ENCODE results near the gene ATP9A. TPM values are rescaled to one million over a fixed set of nuclear protein-coding genes. Genes with fewer than 3 reads are reported as not detected.

Gene ATP9A
- total RNA-seq, 3 donors from 2014 or later, result 54.0 to 102 (median 59.4) TPM

GRCh38 chr20:51624157-51624731 lies 143.9 kb downstream of the ATP9A start:
- no peaks in the 10 kb centered on the region for H3K4me1 ChIP-seq (ENCODE audit: low read depth)
- no peaks in the 10 kb centered on the region for H3K36me3 ChIP-seq (ENCODE audit: low read depth)
- intact Hi-C loops (cut with DNase I, micrococcal nuclease), result no loop called here
- DNase-seq, result peak in 2 of 3 donors; percentile 57 to 59
- ATAC-seq, result peak; percentile 62
- no peak overlapping the region for H3K4me3 ChIP-seq
- no peaks in the 10 kb centered on the region for H3K9me3 ChIP-seq
- TF ChIP-seq CTCF (IDR thresholded peaks at IDR 0.05), result peak; percentile 31

GRCh38 chr20:51623255-51623654 lies 144.9 kb downstream of the ATP9A start:
- DNase-seq (no peak), ATAC-seq (no peak)
- TF ChIP-seq CTCF (IDR thresholded peaks at IDR 0.05), result no peak
- no peaks in the 10 kb centered on the region for H3K9me3 ChIP-seq
- H3K4me3 ChIP-seq, result no peak overlapping the region
- H3K4me1 ChIP-seq (ENCODE audit: low read depth), result no peaks in the 10 kb centered on the region
- H3K36me3 ChIP-seq (ENCODE audit: low read depth), result no peaks in the 10 kb centered on the region
- intact Hi-C loops (cut with DNase I, micrococcal nuclease), result no loop called here

GRCh38 chr20:51622004-51622874 lies 146.0 kb downstream of the ATP9A start:
- intact Hi-C loops (cut with DNase I, micrococcal nuclease), result no loop called here
- no peak for TF ChIP-seq CTCF (IDR thresholded peaks at IDR 0.05)
- H3K36me3 ChIP-seq (ENCODE audit: low read depth), result no peaks in the 10 kb centered on the region
- no peak overlapping the region for H3K4me3 ChIP-seq
- H3K9me3 ChIP-seq, result no peaks in the 10 kb centered on the region
- DNase-seq (no peak), ATAC-seq (no peak)
- no peaks in the 10 kb centered on the region for H3K4me1 ChIP-seq (ENCODE audit: low read depth)

GRCh38 chr20:51620432-51620831 lies 147.8 kb downstream of the ATP9A start:
- H3K36me3 ChIP-seq (ENCODE audit: low read depth), result no peaks in the 10 kb centered on the region
- intact Hi-C loops (cut with DNase I, micrococcal nuclease), result no loop called here
- no peaks in the 10 kb centered on the region for H3K4me1 ChIP-seq (ENCODE audit: low read depth)
- no peak for ATAC-seq
- TF ChIP-seq CTCF (IDR thresholded peaks at IDR 0.05), result no peak
- no peak for DNase-seq
- H3K4me3 ChIP-seq, result no peak overlapping the region
- H3K9me3 ChIP-seq, result no peaks in the 10 kb centered on the region

GRCh38 chr20:51616060-51616459 lies 152.1 kb downstream of the ATP9A start:
- no peak for DNase-seq
- Histone ChIP-seq H3K9me3 (no peaks in the 10 kb centered on the region), H3K4me1 (ENCODE audit: low read depth) (no peaks in the 10 kb centered on the region), H3K4me3 (no peak overlapping the region), H3K36me3 (ENCODE audit: low read depth) (no peaks in the 10 kb centered on the region)
- TF ChIP-seq CTCF (IDR thresholded peaks at IDR 0.05), result no peak
- intact Hi-C loops (cut with DNase I, micrococcal nuclease), result no loop called here
- ATAC-seq, result no peak
